ENCODE results near the gene PDCD4. TPM values are rescaled to one million over a fixed set of nuclear protein-coding genes. Genes with fewer than 3 reads are reported as not detected.
A peak's percentile ranks its signal among the peaks of the same experiment; 100 is the strongest.

Gene PDCD4
- total and polyA plus RNA-seq, 2 of the 4 experiments (the other 2 are of a cell fraction), result 10.9 to 49.7 TPM

DNA sequence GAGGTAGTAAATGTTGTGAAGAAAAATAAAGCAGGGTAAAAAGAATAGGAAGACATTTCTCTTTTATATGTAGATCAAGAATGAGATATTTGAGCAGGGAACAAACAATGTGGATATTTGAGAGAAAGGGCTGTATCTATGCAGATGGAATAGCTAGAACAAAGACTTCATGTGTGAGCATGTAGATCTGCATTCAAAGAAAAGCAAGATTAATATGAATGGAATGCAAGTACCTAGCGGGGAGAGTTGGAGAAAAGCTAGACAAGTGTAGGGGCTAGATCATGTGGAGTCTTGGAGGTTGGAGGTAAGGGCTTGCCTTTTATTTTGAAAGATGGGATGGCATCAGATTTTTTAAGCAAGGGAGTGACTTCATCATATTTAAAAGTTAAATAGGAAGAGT, 74.8 kb downstream of the PDCD4 start:
- Histone ChIP-seq H2BK15ac (ENCODE audit: low read depth, low read length) (no peak overlapping the region), H4K5ac (ENCODE audit: low read depth, low read length) (no peak overlapping the region), H2BK120ac (ENCODE audit: low read depth, low read length) (no peak overlapping the region), H3K18ac (ENCODE audit: low read depth, low read length) (no peak overlapping the region), H4K91ac (ENCODE audit: insufficient read depth, low read depth, low read length) (no peak overlapping the region), H3K4me2 (ENCODE audit: low read depth, low read length) (no peak overlapping the region), H3K14ac (replicated peaks; ENCODE audit: low read depth, low read length) (no peak overlapping the region), H3K9me1 (ENCODE audit: insufficient read depth, low read length) (peaks cover 7% of the 10 kb centered on the region; the same call in 1 of the 2 replicates), H3K27ac (ENCODE audit: insufficient read depth, low read length) (no peak overlapping the region), H3K56ac (ENCODE audit: extremely low read depth, insufficient read depth, low read length) (no peak overlapping the region), H3K4me1 (ENCODE audit: control insufficient read depth, insufficient read depth, low read length) (peaks cover 4% of the 10 kb centered on the region), H3K23ac (ENCODE audit: low read depth, low read length) (no peak overlapping the region), H3K9me3 (ENCODE audit: control insufficient read depth, insufficient read depth, low read length) (no peaks in the 10 kb centered on the region), H3K4ac (ENCODE audit: low read depth, low read length) (no peak overlapping the region), H4K8ac (ENCODE audit: low read depth in 2 of 2, low read length in 2 of 2) (no peak overlapping the region), H2BK20ac (ENCODE audit: low read depth, low read length) (no peak overlapping the region), H2BK5ac (ENCODE audit: low read depth, low read length, poor library complexity, severe bottlenecking) (no peak overlapping the region), H4K20me1 (ENCODE audit: insufficient read depth, low read length) (peaks cover 33% of the 10 kb centered on the region), H3K36me3 (ENCODE audit: control insufficient read depth, insufficient read depth, low read length) (peaks cover 7% of the 10 kb centered on the region), H2AFZ (replicated peaks; ENCODE audit: low read length, poor library complexity) (no peak overlapping the region), H3K9ac (ENCODE audit: low read depth, low read length) (no peak overlapping the region), H3K79me1 (ENCODE audit: low read depth in 1 of 2, low read length in 2 of 2) (peaks cover 36 to 54% of the 10 kb centered on the region in 2 experiments), H2AK5ac (ENCODE audit: low read depth, low read length) (no peak overlapping the region), H3K4me3 (ENCODE audit: insufficient read depth, low read depth, low read length) (no peak overlapping the region), H3K27me3 (ENCODE audit: control insufficient read depth, insufficient read depth, low read length) (no peaks in the 10 kb centered on the region), H2AK9ac (replicated peaks; ENCODE audit: low read depth, low read length, poor library complexity) (no peak overlapping the region)
- DNase-seq, result no peak
- TF ChIP-seq MAZ (IDR thresholded peaks at IDR 0.05; ENCODE audit: borderline replicate concordance, low read depth, low read length) (no peak), MXI1 (IDR thresholded peaks at IDR 0.05; ENCODE audit: borderline replicate concordance, low read depth, low read length) (no peak), NFE2L2 (IDR thresholded peaks at IDR 0.05; ENCODE audit: low read depth, low read length) (no peak), RCOR1 (IDR thresholded peaks at IDR 0.05; ENCODE audit: insufficient replicate concordance, low read length) (no peak), MAFK (IDR thresholded peaks at IDR 0.05; ENCODE audit: low read depth, low read length) (no peak), RFX5 (IDR thresholded peaks at IDR 0.05; ENCODE audit: low read depth, low read length) (no peak), CEBPB (IDR thresholded peaks at IDR 0.05; ENCODE audit: low read depth, low read length) (no peak), RAD21 (IDR thresholded peaks at IDR 0.05; ENCODE audit: low read length) (no peak)
- dilution Hi-C loops (cut with HindIII; ENCODE audit: low sequenced_read_pairs, unreplicated experiment) (no loop called here), in situ Hi-C loops (cut with MboI; ENCODE audit: low sequenced_read_pairs) (no loop called here), intact Hi-C loops (cut with micrococcal nuclease) (no loop called here)
- WGBS, 2 experiments (ENCODE audit: extremely low coverage in 2 of 2, insufficient read length in 1 of 2), result 100% methylated on average over 1 of the region's 1 CpG; no CpG with 5 or more reads in 1 of the 2 experiments
- no TSS peak for BruUV-seq (replicated peaks)
- ATAC-seq (ENCODE audit: low read depth), result 0 out of 2 replicates have a peak, but pooled peaks have one; percentile 27
- ChIA-PET POLR2A (ENCODE audit: unreplicated experiment) (no interaction called here), CTCF (no interaction called here)

Data from IMR-90 (cell line).